ENCODE data around the gene PPP3CA.
"Not testable (repeated sequence)": the region's sequence is repeated elsewhere in the genome, so short reads cannot be mapped to it uniquely, and the experiment has no call there.

The PPP3CA gene

DNA sequence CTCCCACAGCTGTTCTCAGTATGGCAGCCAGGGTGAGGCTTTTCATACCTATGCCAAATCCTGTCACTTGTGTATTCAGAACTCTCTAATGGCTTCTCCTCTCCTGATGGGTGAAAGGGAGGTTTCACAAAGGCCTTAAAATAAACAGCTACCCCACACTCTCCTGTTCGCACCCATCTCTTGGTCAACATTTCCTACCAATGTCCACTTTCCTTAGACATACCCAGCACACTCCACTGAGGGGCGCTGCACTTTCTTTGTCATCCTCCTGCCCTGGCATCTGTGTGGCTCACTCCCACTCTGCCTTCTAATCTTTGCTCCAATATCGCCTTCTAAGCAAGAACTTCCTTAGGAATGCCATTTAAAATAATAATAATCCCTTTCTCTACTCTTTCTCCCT, 313.3 kb downstream of the PPP3CA start:
- no peak for DNase-seq

GRCh38 chr4:101032541-101032940, 314.8 kb downstream of the PPP3CA start:
- DNase-seq, result no peak

DNA sequence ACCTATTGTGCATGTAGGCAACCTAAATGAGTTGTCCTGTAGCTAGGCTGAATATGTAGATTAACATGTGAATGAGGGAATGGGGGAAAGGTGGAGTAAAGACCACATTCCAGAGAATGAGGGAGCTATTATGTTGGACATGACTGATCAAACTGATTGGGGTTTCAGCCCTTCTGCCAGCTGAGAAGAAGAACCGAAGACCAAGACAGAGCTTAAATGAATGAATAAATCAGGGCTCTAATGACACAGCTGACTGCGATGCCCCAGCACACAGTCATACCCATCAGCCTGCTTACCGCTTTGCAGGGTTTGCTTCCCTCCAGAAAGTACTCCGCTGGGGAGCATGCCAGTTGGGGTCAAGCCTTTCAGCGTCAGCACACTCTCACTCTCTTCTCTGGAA, 315.4 kb downstream of the PPP3CA start:
- no peak for DNase-seq

- no peak for DNase-seq
Observed at GRCh38 chr4:101028886-101029285, 318.4 kb downstream of the PPP3CA start.

- no peak for DNase-seq
Observed at GRCh38 chr4:101027721-101028120, 319.6 kb downstream of the PPP3CA start.

- DNase-seq, result no peak
Observed at GRCh38 chr4:101025755-101026154, 321.6 kb downstream of the PPP3CA start.

DNA sequence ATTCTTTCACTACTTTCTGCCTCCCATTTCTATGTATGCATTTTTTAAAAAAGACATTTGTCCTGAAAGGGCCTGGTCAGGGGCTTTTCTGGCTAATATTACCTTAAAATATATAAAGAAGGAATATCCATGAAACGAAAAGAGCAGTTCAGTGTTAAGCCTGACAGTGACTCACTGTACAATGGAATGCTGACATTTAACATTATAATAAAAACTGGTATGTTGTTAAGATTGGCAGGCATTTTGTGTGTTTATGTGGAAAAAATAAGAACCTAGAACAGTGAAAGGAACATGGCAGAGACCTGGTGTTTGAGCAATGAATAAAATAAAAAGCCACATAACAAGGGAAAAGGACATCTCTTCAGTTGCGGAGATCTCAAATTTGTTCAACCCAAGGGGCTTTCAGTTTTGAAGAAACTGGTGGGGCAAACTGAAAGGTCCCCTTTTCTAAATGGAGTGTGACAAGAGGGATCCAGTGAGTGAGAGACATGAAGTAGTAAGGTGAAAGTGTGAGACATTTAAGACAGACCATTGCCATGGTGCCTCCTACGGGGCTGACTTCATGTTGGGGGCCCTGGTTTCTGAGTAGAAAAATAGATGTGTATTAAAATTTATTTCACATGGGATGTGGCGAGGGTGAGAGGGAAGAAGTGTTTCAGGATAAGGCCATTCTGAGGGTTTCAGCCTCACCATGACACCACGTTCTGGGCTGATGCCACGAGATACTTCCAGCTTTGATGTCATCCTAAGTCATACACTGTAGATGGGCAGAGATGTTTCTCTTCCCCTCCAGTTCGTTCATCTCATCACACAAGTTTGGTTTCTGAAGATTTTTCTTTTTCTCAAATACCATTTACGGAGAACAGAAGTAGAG, 324.9 kb downstream of the PPP3CA start:
- DNase-seq, result no peak

DNA sequence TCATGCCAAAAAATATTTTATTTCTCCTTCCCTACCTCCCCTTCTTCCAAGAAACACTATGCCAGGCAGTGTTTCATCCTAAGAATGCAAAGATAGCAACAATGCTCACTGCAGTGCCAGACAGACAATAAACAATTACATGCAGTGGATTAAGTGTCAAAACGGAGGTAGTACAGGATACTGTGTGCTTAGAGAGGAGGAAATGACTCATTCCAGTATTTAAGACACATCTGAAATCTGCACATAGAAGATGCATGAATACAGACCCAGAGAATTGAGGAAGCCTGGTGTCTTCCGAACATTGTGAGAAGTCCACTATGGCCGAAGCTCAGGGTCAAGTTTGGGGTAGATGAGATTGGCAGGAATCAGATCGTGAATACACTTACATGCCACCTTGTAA, 326.4 kb downstream of the PPP3CA start:
- peak; percentile 83 for DNase-seq

- peak; percentile 91 for DNase-seq
Observed at GRCh38 chr4:101019941-101020401, 327.4 kb downstream of the PPP3CA start.

GRCh38 chr4:101019313-101019712, 328.0 kb downstream of the PPP3CA start:
- no peak for DNase-seq

GRCh38 chr4:101018836-101019235, 328.5 kb downstream of the PPP3CA start:
- DNase-seq, result peak; percentile 31

DNA sequence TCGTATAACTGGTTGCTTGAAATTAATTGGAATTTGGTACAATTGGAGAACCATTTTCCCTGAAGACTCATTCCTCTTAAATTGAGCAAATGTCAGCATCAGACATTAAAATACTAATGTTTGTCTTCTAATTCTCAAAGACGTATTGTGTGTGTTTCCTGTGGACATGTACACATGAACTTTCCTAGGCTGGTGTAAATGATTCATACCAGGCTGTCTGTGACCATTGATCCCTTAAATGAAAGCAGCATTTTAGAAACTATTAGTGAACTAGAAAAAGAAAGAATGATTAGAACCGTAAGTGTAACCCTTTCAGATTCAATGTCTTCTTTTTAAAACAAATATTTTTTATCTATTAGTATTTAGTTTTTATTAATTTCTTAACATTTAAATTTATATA, 332.9 kb downstream of the PPP3CA start:
- DNase-seq, result no peak

- no peak for DNase-seq
Observed at GRCh38 chr4:101010987-101011386, 336.3 kb downstream of the PPP3CA start.

DNA sequence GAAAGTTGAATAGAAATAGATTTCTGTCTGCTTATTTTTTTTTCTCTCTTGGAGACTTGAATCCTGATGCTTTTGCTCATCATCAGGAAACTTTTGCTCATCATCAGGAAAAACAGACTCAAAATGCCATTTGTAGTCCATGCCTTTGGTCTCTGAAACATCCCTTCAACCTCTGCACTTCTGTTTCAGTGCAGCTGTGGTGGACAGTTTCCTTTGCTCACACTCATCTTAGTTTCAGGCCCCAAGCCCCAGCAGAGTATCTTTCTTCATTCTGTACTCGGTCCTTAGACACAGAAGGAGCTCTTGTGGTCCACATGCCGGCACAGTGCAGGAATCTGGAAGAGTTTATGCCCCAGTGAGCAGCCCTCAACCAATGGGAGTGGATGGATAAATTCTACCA, 337.9 kb downstream of the PPP3CA start:
- no peak for DNase-seq

DNA sequence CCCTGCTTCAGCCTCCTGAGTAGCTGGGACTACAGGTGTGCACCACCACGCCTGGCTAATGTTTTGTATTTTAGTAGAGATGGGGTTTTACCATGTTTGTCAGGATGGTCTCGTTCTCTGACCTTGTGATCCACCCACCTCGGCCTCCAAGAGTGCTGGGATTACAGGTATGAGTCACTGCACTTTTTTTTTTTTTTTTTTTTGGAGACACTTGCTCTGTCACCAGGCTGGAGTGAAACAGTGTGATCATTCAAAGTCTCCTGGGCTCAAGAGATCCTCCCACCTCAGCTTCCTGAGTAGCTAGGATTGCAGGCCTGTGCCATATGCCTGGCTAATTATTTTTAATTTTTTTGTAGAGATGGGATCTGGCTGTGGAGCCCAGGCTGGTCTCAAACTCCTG, 338.8 kb downstream of the PPP3CA start:
- no peak for DNase-seq

DNA sequence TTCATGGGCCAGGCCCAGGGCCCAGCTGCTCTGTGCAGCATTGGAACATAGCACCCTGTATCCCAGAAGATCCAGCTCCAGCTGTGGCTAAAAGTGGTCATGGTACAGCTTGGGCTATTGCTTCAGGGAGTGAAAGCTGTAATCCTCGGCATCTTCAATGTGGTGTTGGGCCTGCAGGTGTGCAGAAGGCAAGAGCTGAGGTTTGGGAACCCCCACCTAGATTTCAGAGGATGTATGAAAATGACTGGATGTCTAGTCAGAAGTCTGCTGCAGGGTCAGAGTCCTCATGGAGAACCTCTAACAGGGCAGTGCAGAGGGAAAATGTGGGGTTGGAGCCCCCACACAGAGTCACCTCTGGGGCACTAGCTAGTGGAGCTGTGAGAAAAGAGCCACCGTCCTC, 341.7 kb downstream of the PPP3CA start:
- no peak for DNase-seq

DNA sequence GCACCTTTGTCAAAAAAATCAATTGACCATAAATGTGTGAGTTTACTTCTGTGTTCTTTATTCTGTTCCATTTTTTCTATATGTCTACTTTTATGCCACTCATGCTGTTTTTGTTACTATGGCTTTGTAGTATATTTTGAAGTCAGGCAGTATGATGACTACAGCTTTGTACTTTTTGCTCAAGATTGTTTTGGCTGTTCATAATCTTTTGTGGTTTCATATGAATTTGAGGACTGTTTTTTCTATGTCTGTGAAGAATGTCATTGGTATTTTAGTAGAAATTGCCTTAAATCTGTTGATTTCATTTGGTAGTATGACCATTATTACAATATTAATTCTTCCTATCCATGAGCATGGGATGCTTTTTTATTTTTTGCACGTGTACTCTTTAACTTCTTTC, 346.8 kb downstream of the PPP3CA start:
- no peak for DNase-seq

- no peak for DNase-seq
Observed at GRCh38 chr4:100995671-100996070, 351.7 kb downstream of the PPP3CA start.

DNA sequence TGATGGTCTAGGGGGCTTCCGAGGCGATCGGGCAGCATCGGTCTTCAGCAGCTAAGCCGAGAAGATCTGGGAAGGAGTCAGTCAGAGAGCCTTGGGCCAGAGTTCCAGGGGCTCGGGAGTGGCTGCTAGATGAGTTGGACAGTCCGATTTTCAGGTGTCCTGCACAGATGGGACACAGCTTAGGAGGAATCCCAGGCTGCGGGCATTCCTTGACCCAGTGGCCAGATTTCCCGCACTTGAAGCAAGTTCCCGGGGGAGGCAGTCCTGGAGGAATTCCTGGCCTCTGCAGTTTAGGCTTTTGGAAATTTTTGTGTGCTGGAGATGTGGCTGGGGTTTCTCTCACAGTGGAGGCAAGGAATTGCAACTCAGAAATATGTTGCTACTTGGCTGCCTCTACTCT, 352.3 kb downstream of the PPP3CA start:
- DNase-seq, result not testable (repeated sequence)

DNA sequence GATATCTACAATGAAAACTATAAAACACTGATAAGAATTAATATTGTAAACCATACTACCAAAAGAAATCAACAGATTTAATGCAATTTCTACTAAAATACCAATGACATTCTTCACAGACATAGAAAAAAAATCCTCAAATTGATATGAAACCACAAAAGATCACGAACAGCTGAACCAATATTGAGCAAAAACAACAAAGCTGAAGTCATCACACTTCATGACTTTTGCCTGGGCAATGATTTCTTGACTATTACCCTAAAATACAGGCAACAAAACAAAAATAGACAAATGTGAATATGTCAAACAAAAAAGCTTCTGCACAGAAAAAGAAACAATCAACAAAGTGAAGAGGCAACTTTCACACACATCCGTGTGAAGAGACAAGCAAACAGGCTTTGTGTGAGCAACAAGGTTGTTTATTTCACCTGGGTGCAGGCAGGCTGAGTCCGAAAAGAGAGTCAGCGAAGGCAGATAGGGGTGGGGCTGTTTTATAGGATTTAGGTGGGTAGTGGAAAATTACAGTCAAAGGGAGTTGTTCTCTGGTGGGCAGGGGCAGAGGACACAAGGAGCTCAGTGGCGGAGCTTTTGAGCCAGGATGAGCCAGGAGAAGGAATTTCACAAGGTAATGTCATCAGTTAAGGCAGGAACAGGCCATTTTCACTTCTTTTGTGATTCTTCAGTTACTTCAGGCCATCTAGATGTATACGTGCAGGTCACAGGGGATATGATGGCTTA, 355.8 kb downstream of the PPP3CA start:
- DNase-seq, result not testable (repeated sequence)

GRCh38 chr4:100989401-100989800, 357.9 kb downstream of the PPP3CA start:
- DNase-seq, result no peak

DNA sequence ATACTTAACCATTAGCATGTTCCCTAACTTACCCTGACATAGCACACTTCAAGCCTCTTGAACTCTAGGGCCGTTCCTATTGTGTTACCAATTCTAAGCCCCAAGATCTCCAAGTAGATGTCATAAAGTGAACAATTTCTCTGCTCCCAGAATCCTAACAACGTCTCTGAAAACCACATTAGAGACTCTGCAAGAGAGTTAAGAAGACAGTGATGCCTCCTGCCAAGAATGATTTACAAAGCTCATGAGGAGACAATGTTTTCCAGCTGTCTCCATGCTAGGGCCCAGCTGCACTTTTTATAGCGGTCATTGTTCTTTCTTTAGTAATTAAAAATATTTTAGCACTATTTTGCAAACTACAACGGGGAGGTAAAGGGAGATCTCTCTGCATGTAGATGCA, 358.4 kb downstream of the PPP3CA start:
- DNase-seq, result no peak

DNA sequence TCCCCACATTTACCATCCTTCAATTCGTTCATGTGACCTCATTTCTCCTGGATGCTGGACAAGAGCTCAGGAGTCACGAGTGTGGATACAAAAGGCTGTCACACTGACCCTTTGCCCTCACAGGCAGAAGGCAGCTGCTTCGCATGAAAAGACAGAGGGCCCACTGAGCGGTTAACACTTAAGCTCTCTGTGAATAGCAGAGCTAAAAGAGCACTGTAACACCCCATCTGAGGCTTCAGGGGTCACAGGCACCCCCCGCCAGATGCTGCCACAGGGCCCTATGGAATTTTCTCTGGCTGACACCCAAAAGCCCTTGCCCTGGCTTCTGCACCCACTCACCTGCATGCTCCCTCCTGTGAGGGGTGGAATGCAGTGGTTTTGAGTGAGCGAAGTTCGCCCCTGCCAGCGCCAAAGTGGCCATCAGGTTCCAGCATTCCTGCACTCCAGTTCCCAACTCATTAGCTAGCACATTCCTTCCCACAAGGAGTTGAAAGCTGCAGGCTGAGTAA, 360.9 kb downstream of the PPP3CA start:
- no peak for DNase-seq

- DNase-seq, result no peak
Observed at GRCh38 chr4:100985576-100985975, 361.8 kb downstream of the PPP3CA start.
